Measurements from ENCODE around the gene TRIO.

Gene TRIO

DNA sequence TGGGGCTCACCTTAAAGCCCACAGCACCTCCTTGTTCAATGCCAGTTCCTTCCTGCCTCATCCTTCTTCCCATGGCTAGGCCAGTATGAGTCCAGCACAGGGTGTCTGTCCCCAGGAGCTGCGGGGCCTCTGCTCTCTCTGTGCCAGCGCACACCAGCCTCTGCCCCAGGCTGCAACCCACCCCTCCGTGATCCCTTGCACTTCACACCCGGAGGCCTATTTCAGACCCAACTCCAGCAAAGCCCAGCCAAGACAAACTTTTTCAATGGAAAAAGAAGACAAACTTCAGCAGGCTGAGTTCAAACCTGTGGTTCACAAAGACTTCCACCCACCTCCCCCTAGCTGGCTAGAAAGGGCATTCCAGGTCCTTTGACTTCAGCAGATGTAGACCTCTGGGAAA is 382.3 kb downstream of the TRIO start:
- no peak for DNase-seq (ENCODE audit: extremely low spot score)
- CTCF ChIA-PET = interaction anchor here (0.8 kb wide), 1 partner anchor 46 kb away, joined by 3 read pairs; no protein-coding TSS in a partner anchor
- TF ChIP-seq SP1 (IDR thresholded peaks at IDR 0.05) (no peak), CTBP1 (IDR thresholded peaks at IDR 0.05; ENCODE audit: borderline replicate concordance) (no peak)
- TF ChIP-seq, protein P1, sequence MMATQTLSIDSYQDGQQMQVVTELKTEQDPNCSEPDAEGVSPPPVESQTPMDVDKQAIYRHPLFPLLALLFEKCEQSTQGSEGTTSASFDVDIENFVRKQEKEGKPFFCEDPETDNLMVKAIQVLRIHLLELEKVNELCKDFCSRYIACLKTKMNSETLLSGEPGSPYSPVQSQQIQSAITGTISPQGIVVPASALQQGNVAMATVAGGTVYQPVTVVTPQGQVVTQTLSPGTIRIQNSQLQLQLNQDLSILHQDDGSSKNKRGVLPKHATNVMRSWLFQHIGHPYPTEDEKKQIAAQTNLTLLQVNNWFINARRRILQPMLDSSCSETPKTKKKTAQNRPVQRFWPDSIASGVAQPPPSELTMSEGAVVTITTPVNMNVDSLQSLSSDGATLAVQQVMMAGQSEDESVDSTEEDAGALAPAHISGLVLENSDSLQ (IDR thresholded peaks at IDR 0.05) = no peak
- POLR2A ChIA-PET = no interaction called here

DNA sequence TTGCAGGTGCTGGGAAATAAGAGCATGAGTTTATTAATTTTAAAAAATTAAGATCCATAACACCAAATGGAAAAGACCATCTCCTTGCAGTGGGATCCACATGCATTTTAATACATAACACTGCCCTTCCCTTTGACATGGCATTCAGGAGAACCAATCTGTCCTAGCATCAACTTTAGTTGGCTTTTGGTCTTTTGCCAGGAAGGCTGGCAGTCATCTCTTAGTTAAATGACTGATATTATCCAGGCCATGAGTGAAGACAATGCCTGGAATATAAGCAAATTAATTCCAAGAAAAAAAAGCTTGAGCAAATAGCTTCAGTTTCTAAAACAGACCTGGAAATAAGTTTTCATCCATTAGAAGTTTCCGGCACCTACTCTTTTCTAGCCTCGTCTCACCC is 383.4 kb downstream of the TRIO start:
- CTCF ChIA-PET = no interaction called here
- TF ChIP-seq HDGF (IDR thresholded peaks at IDR 0.05; ENCODE audit: borderline replicate concordance) = no peak
- no peak for TF ChIP-seq TARDBP (IDR thresholded peaks at IDR 0.05)
- TF ChIP-seq SP1 (IDR thresholded peaks at IDR 0.05) = no peak
- no peak for TF ChIP-seq NFRKB (IDR thresholded peaks at IDR 0.05)
- no peak for TF ChIP-seq FOXK2 (IDR thresholded peaks at IDR 0.05)
- TF ChIP-seq SUZ12 (IDR thresholded peaks at IDR 0.05) = no peak
- no peak for TF ChIP-seq CTBP1 (IDR thresholded peaks at IDR 0.05; ENCODE audit: borderline replicate concordance)
- no peak for TF ChIP-seq BHLHE40 (IDR thresholded peaks at IDR 0.05; ENCODE audit: borderline replicate concordance)
- no peak for TF ChIP-seq FOXA1 (IDR thresholded peaks at IDR 0.05)
- TF ChIP-seq, protein P1 (IDR thresholded peaks at IDR 0.05) = no peak
- no peak for TF ChIP-seq L3MBTL2 (conservative IDR thresholded peaks at IDR 0.05)
- TF ChIP-seq ZNF384 (IDR thresholded peaks at IDR 0.05) = no peak
- TF ChIP-seq LEF1 (IDR thresholded peaks at IDR 0.05; ENCODE audit: borderline replicate concordance) = no peak
- no peak for TF ChIP-seq FOXM1 (IDR thresholded peaks at IDR 0.05; ENCODE audit: borderline replicate concordance)
- TF ChIP-seq ELF4 (IDR thresholded peaks at IDR 0.05) = no peak
- TF ChIP-seq ARNT (IDR thresholded peaks at IDR 0.05) = no peak
- DNase-seq (ENCODE audit: extremely low spot score) = no peak
- POLR2A ChIA-PET = no interaction called here

DNA sequence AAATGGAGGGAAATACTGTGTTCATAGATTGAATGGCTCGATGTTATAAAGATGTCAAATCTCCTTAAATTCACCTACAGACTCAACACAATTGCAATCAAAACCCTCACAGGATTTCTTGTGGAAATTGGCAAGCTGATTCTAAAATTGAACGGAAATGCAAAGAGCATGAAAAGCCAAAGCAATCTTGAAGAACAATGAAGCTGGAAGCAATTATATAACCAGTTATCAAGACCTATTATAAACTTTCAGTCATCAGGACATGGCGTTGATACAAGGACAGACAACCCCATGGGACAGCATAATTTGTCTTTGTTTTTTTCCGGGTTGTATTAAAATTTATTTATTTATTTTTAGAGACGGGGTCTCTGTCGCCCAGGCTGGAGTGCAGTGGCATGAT is 385.0 kb downstream of the TRIO start:
- ChIA-PET CTCF (no interaction called here), POLR2A (no interaction called here)
- no peak for DNase-seq (ENCODE audit: extremely low spot score)
- TF ChIP-seq L3MBTL2 (conservative IDR thresholded peaks at IDR 0.05) = no peak
- TF ChIP-seq HDGF (IDR thresholded peaks at IDR 0.05; ENCODE audit: borderline replicate concordance) = no peak
- no peak for TF ChIP-seq ARNT (IDR thresholded peaks at IDR 0.05)
- no peak for TF ChIP-seq LEF1 (IDR thresholded peaks at IDR 0.05; ENCODE audit: borderline replicate concordance)
- TF ChIP-seq CTBP1 (IDR thresholded peaks at IDR 0.05; ENCODE audit: borderline replicate concordance) = no peak
- TF ChIP-seq NFRKB (IDR thresholded peaks at IDR 0.05) = no peak
- TF ChIP-seq FOXK2 (IDR thresholded peaks at IDR 0.05) = no peak
- TF ChIP-seq ELF4 (IDR thresholded peaks at IDR 0.05) = no peak

- POLR2A ChIA-PET = no interaction called here
- no peak for DNase-seq (ENCODE audit: extremely low spot score)
- no peak for TF ChIP-seq SUZ12 (IDR thresholded peaks at IDR 0.05)
- no peak for TF ChIP-seq FOXK2 (IDR thresholded peaks at IDR 0.05)
- no peak for TF ChIP-seq BHLHE40 (IDR thresholded peaks at IDR 0.05; ENCODE audit: borderline replicate concordance)
- TF ChIP-seq ELF4 (IDR thresholded peaks at IDR 0.05) = no peak
- TF ChIP-seq, protein P1 (IDR thresholded peaks at IDR 0.05) = no peak
- TF ChIP-seq ARNT (IDR thresholded peaks at IDR 0.05) = no peak
- TF ChIP-seq FOXA1 (IDR thresholded peaks at IDR 0.05) = no peak
- no peak for TF ChIP-seq L3MBTL2 (conservative IDR thresholded peaks at IDR 0.05)
- no peak for TF ChIP-seq CTBP1 (IDR thresholded peaks at IDR 0.05; ENCODE audit: borderline replicate concordance)
- TF ChIP-seq FOXM1 (IDR thresholded peaks at IDR 0.05; ENCODE audit: borderline replicate concordance) = no peak
- CTCF ChIA-PET = no interaction called here
Measured at GRCh38 chr5:14528926-14529325, 385.8 kb downstream of the TRIO start.

GRCh38 chr5:14531668-14532067 is 388.5 kb downstream of the TRIO start:
- POLR2A ChIA-PET = no interaction called here
- CTCF ChIA-PET = no interaction called here
- TF ChIP-seq NFRKB (IDR thresholded peaks at IDR 0.05) (no peak), LEF1 (IDR thresholded peaks at IDR 0.05; ENCODE audit: borderline replicate concordance) (no peak), BHLHE40 (IDR thresholded peaks at IDR 0.05; ENCODE audit: borderline replicate concordance) (no peak), SP1 (IDR thresholded peaks at IDR 0.05) (no peak), ARNT (IDR thresholded peaks at IDR 0.05) (no peak), ELF4 (IDR thresholded peaks at IDR 0.05) (no peak)
- DNase-seq (ENCODE audit: extremely low spot score) = no peak

GRCh38 chr5:14532180-14532579 is 389.0 kb downstream of the TRIO start:
- CTCF ChIA-PET = interaction anchor here (0.6 kb wide), 1 partner anchor 109 kb away, joined by 3 read pairs; no protein-coding TSS in a partner anchor
- no peak for TF ChIP-seq ELF4 (IDR thresholded peaks at IDR 0.05)
- TF ChIP-seq SP1 (IDR thresholded peaks at IDR 0.05) = no peak
- no peak for TF ChIP-seq FOXM1 (IDR thresholded peaks at IDR 0.05; ENCODE audit: borderline replicate concordance)
- no peak for TF ChIP-seq FOXA1 (IDR thresholded peaks at IDR 0.05)
- no peak for TF ChIP-seq ARNT (IDR thresholded peaks at IDR 0.05)
- TF ChIP-seq TARDBP (IDR thresholded peaks at IDR 0.05) = no peak
- TF ChIP-seq HDGF (IDR thresholded peaks at IDR 0.05; ENCODE audit: borderline replicate concordance) = no peak
- TF ChIP-seq, protein P1 (IDR thresholded peaks at IDR 0.05) = no peak
- TF ChIP-seq CTBP1 (IDR thresholded peaks at IDR 0.05; ENCODE audit: borderline replicate concordance) = no peak
- no peak for DNase-seq (ENCODE audit: extremely low spot score)
- POLR2A ChIA-PET = interaction anchor here (0.5 kb wide), 1 partner anchor 154 kb away, joined by 3 read pairs; no protein-coding TSS in a partner anchor
